Measurements from ENCODE around the gene SPEG.

GRCh38 chr2:219517954-219518778 lies 83.5 kb downstream of the SPEG start:
- TF ChIP-seq EZH2 (IDR thresholded peaks at IDR 0.05; ENCODE audit: borderline replicate concordance, low read depth, low read length, severe bottlenecking) (no peak), POLR2A (IDR thresholded peaks at IDR 0.05; ENCODE audit: low read depth, low read length) (no peak)
